SK-N-SH treated with all-trans-retinoic acid at 6 μM for 48 hours (cell line): ENCODE data around the gene ATP10B.

Source experiments
- ATAC-seq: fragments of 200-7000 bp; cut with Tn5 transposase; 3 replicates; pipeline ENCODE4 v1.9.1; 2020; ENCODE audit warnings: mild to moderate bottlenecking, moderate library complexity
- BACH2 ChIP-seq: fragments of 250-450 bp; sonication (Bioruptor Pico); IDR thresholded peaks from 2 replicates; pipeline ENCODE4 v1.9.0; 2021; ENCODE audit warnings: mild to moderate bottlenecking, borderline replicate concordance
- CSDC2 ChIP-seq: fragments of 250-450 bp; sonication (Bioruptor Pico); IDR thresholded peaks from 2 replicates; pipeline ENCODE4 v1.5.0; 2020; ENCODE audit warnings: mild to moderate bottlenecking, moderate library complexity
- CSRNP3 ChIP-seq: fragments of 250-450 bp; sonication (Bioruptor Pico); IDR thresholded peaks from 2 replicates; pipeline ENCODE4 v1.5.1; 2021; ENCODE audit warnings: mild to moderate bottlenecking, moderate library complexity
- GLIS3 ChIP-seq: fragments of 250-450 bp; sonication (Bioruptor Pico); IDR thresholded peaks from 2 replicates; pipeline ENCODE4 v1.5.0; 2020; ENCODE audit warnings: mild to moderate bottlenecking, moderate library complexity
- ISL1 ChIP-seq: fragments of 250-450 bp; sonication (Bioruptor Pico); IDR thresholded peaks from 2 replicates; pipeline ENCODE4 v2.1.2; 2022; ENCODE audit warnings: mild to moderate bottlenecking, moderate library complexity
- OSR1 ChIP-seq: fragments of 250-450 bp; sonication (Bioruptor Pico); IDR thresholded peaks from 2 replicates; pipeline ENCODE4 v1.8.0; 2022; ENCODE audit warnings: moderate library complexity, mild to moderate bottlenecking, inconsistent platforms
- PPARA ChIP-seq: fragments of 250-450 bp; sonication (Bioruptor Pico); IDR thresholded peaks from 2 replicates; pipeline ENCODE4 v1.5.0; 2020; ENCODE audit warnings: mild to moderate bottlenecking, borderline replicate concordance
- RARB ChIP-seq: fragments of 250-450 bp; sonication (Bioruptor Pico); IDR thresholded peaks from 2 replicates; pipeline ENCODE4 v1.8.0; 2021; ENCODE audit warnings: mild to moderate bottlenecking, moderate library complexity
- SNAI2 ChIP-seq: fragments of 250-450 bp; sonication (Bioruptor Pico); IDR thresholded peaks from 2 replicates; pipeline ENCODE4 v1.5.0; 2020; ENCODE audit warnings: mild to moderate bottlenecking, moderate library complexity
- TCF4 ChIP-seq: fragments of 250-450 bp; sonication (Bioruptor Pico); IDR thresholded peaks from 2 replicates; pipeline ENCODE4 v1.8.0; 2021; ENCODE audit warnings: mild to moderate bottlenecking, moderate library complexity, borderline replicate concordance
- TSHZ2 ChIP-seq: fragments of 250-450 bp; sonication (Bioruptor Pico); IDR thresholded peaks from 2 replicates; pipeline ENCODE4 v1.5.0; 2020; ENCODE audit warnings: mild to moderate bottlenecking, moderate library complexity
- ZC3H10 ChIP-seq: fragments of 250-450 bp; sonication (Bioruptor Pico); IDR thresholded peaks from 2 replicates; pipeline ENCODE4 v1.5.1; 2021; ENCODE audit warnings: mild to moderate bottlenecking, moderate library complexity
- ZFP3 ChIP-seq: fragments of 250-450 bp; sonication (Bioruptor Pico); IDR thresholded peaks from 2 replicates; pipeline ENCODE4 v1.5.0; 2020; ENCODE audit warnings: mild to moderate bottlenecking, moderate library complexity
- ZNF565 ChIP-seq: fragments of 450-650 bp; formaldehyde crosslinking; conservative IDR thresholded peaks from 2 replicates; pipeline ENCODE4 v1.5.0; 2020; ENCODE audit warnings: low read depth, mild to moderate bottlenecking, moderate library complexity
- ZNF70 ChIP-seq: fragments of 450-650 bp; formaldehyde crosslinking; IDR thresholded peaks from 2 replicates; pipeline ENCODE4 v1.5.0; 2020; ENCODE audit warnings: mild to moderate bottlenecking, moderate library complexity
- ZNF8 ChIP-seq: fragments of 450-650 bp; formaldehyde crosslinking; IDR thresholded peaks from 2 replicates; pipeline ENCODE4 v1.5.0; 2020; ENCODE audit warnings: mild to moderate bottlenecking, moderate library complexity
- TF ChIP-seq, protein P1 (sequence below): fragments of 250-450 bp; sonication (Bioruptor Pico); IDR thresholded peaks from 2 replicates; pipeline ENCODE4 v1.5.1; 2020; ENCODE audit warnings: low read depth, mild to moderate bottlenecking, moderate library complexity
- TF ChIP-seq, protein P2 (sequence below): fragments of 250-450 bp; sonication (Bioruptor Pico); IDR thresholded peaks from 2 replicates; pipeline ENCODE4 v1.8.0; 2021; ENCODE audit warnings: low read depth, mild to moderate bottlenecking, moderate library complexity, borderline replicate concordance

ATP10B gene

DNA sequence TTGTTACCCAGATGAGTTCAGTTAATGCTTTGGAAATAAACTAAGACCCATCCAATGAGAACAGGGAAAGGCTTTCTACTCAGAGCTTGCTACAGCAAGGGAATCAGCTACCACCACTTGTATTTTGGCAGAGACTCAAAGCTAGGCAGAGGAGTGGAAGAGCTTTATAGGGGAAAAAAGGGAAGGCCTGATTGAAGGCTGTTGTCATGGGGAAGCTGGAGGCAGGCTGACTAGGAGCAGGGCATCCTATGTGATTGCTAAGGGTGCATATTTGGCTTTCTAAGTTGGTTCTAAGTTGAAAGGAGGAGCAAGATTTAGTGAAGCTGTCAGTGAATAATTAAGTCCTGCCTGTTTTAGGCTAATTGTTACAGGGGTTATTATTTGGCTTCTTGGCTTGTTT, 314.9 kb downstream of the ATP10B start (continued):
- TF ChIP-seq SNAI2: no peak
- no peak for TF ChIP-seq CSDC2 (CRISPR knock-in tag)
- TF ChIP-seq, protein P1, sequence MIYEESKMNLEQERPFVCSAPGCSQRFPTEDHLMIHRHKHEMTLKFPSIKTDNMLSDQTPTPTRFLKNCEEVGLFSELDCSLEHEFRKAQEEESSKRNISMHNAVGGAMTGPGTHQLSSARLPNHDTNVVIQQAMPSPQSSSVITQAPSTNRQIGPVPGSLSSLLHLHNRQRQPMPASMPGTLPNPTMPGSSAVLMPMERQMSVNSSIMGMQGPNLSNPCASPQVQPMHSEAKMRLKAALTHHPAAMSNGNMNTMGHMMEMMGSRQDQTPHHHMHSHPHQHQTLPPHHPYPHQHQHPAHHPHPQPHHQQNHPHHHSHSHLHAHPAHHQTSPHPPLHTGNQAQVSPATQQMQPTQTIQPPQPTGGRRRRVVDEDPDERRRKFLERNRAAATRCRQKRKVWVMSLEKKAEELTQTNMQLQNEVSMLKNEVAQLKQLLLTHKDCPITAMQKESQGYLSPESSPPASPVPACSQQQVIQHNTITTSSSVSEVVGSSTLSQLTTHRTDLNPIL: no peak
- no peak for TF ChIP-seq ZNF70 (CRISPR knock-in tag)
- TF ChIP-seq TCF4 (CRISPR knock-in tag): no peak

DNA sequence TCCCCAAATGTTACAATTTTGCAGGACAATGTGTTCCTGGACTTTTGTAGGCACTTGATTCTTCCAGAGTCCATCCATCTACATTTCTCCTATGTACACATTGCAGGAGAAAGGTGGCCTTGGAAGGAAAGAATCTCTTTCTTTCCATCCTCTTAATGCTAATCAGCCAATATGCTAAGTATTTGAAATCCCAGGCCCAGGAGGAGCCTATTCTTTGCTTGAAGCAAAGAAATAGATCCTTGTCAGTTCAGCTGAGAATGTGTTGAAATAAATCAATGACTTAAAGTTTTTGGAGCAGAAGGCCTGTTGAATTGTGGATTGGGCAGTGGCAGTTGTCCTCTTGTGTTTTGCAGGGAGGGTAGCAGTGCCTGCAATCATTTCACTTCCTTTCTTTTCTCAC, 317.1 kb downstream of the ATP10B start:
- no peak for ATAC-seq
- no peak for TF ChIP-seq ISL1 (CRISPR knock-in tag)

GRCh38 chr5:160534125-160534524, 317.9 kb downstream of the ATP10B start:
- TF ChIP-seq ZNF70 (CRISPR knock-in tag) (no peak), RARB (no peak), CSDC2 (CRISPR knock-in tag) (no peak), PPARA (CRISPR knock-in tag) (no peak), ZNF565 (CRISPR knock-in tag) (no peak), TCF4 (CRISPR knock-in tag) (no peak), OSR1 (no peak), CSRNP3 (CRISPR knock-in tag) (no peak), ZNF8 (CRISPR knock-in tag) (no peak), ZFP3 (CRISPR knock-in tag) (no peak), BACH2 (CRISPR knock-in tag) (no peak), GLIS3 (CRISPR knock-in tag) (no peak), TSHZ2 (no peak), ZC3H10 (CRISPR knock-in tag) (no peak), SNAI2 (no peak), ISL1 (CRISPR knock-in tag) (no peak)
- TF ChIP-seq, protein P2, sequence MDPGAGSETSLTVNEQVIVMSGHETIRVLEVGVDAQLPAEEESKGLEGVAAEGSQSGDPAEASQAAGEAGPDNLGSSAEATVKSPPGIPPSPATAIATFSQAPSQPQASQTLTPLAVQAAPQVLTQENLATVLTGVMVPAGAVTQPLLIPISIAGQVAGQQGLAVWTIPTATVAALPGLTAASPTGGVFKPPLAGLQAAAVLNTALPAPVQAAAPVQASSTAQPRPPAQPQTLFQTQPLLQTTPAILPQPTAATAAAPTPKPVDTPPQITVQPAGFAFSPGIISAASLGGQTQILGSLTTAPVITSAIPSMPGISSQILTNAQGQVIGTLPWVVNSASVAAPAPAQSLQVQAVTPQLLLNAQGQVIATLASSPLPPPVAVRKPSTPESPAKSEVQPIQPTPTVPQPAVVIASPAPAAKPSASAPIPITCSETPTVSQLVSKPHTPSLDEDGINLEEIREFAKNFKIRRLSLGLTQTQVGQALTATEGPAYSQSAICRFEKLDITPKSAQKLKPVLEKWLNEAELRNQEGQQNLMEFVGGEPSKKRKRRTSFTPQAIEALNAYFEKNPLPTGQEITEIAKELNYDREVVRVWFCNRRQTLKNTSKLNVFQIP (CRISPR knock-in tag): no peak
- TF ChIP-seq, protein P1: no peak
- no peak for ATAC-seq

DNA sequence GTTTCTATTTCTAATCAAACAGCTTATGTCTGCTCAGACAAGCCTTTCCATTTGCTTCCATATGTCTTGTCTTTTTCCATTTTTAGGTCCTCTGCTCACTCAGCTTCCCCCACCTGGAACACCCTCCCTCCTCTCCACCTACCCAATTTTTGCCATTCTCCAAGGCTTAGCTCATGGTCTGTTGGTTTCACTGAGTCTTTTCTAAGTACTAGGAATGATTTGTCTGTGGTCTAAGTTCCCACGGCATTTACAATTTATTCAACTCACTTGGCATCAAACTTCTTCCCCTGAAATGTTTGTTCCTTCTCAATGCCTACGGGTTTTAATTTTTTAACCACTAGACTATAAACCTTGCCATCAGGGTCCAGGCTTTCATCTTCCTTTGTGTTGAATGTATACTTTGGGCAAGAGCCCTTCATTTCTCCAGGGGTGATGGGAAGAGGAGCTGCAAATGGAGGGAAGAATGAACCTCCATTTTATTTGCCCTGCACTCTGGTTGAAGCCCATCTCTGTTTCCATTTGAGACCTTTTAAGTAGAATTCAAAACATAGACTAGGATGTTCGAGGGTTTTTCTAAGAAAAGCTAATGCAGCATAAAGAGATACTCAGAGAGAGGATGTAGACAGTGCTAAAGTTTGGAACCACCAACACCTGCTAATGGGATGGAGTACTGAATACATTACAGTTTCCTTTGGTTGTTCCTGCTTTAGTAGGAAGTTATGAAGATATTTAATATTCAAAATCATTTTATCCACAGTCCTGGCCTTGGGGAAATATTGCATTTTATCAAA, 326.3 kb downstream of the ATP10B start:
- TF ChIP-seq TSHZ2 (no peak), OSR1 (no peak)
- TF ChIP-seq, all 23 proteins: peak for 0
- ATAC-seq: no peak
